Ishikawa (cell line): ENCODE results near the gene FBXW12.

Experiments
- CEBPB ChIP-seq: IDR thresholded peaks from 2 replicates; pipeline ENCODE4 v1.6.1; 2012
- CREB1 ChIP-seq: IDR thresholded peaks from 2 replicates; pipeline ENCODE4 v1.6.1; 2012; ENCODE audit warnings: low read depth
- EGR1 ChIP-seq: IDR thresholded peaks from 2 replicates; pipeline ENCODE4 v1.6.1; 2012
- EP300 ChIP-seq: IDR thresholded peaks from 2 replicates; pipeline ENCODE4 v1.6.1; 2012; ENCODE audit warnings: borderline replicate concordance
- FOXM1 ChIP-seq: IDR thresholded peaks from 2 replicates; pipeline ENCODE4 v1.6.1; 2012; ENCODE audit warnings: low read depth, borderline replicate concordance
- NFIC ChIP-seq: IDR thresholded peaks from 2 replicates; pipeline ENCODE4 v1.6.1; 2012
- RAD21 ChIP-seq: IDR thresholded peaks from 2 replicates; pipeline ENCODE4 v1.6.1; 2012; ENCODE audit warnings: low read depth
- REST ChIP-seq: IDR thresholded peaks from 2 replicates; pipeline ENCODE4 v1.6.1; 2012; ENCODE audit warnings: low read depth, mild to moderate bottlenecking
- TAF1 ChIP-seq: IDR thresholded peaks from 2 replicates; pipeline ENCODE4 v1.6.1; 2012; ENCODE audit warnings: low read depth, mild to moderate bottlenecking
- TCF12 ChIP-seq: IDR thresholded peaks from 2 replicates; pipeline ENCODE4 v1.6.1; 2012; ENCODE audit warnings: low read depth
- TEAD4 ChIP-seq: IDR thresholded peaks from 2 replicates; pipeline ENCODE4 v1.6.1; 2012
- USF1 ChIP-seq: IDR thresholded peaks from 2 replicates; pipeline ENCODE4 v1.6.1; 2012
- YY1 ChIP-seq: IDR thresholded peaks from 2 replicates; pipeline ENCODE4 v1.6.1; 2012; ENCODE audit warnings: low read depth
- ZBTB7A ChIP-seq: IDR thresholded peaks from 2 replicates; pipeline ENCODE4 v1.6.1; 2012; ENCODE audit warnings: low read depth
- TF ChIP-seq, protein P1 (sequence below): IDR thresholded peaks from 2 replicates; pipeline ENCODE4 v1.6.1; 2012

Gene FBXW12

GRCh38 chr3:48343432-48343831 lies 28.6 kb upstream of the FBXW12 start:
- TF ChIP-seq TEAD4: no peak
- no peak for TF ChIP-seq CEBPB
- no peak for TF ChIP-seq USF1
- no peak for TF ChIP-seq ZBTB7A
- no peak for TF ChIP-seq EP300
- TF ChIP-seq RAD21: no peak
- no peak for TF ChIP-seq TCF12
- TF ChIP-seq FOXM1: no peak
- no peak for TF ChIP-seq YY1
- TF ChIP-seq, protein P1, sequence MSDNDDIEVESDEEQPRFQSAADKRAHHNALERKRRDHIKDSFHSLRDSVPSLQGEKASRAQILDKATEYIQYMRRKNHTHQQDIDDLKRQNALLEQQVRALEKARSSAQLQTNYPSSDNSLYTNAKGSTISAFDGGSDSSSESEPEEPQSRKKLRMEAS: no peak
- TF ChIP-seq TAF1: no peak
- TF ChIP-seq REST: no peak
- TF ChIP-seq EGR1: no peak
- TF ChIP-seq NFIC: no peak
- TF ChIP-seq CREB1: no peak

GRCh38 chr3:48344867-48345507 lies 27.0 kb upstream of the FBXW12 start:
- TF ChIP-seq NFIC: no peak
- TF ChIP-seq, protein P1: no peak
- no peak for TF ChIP-seq CEBPB
- TF ChIP-seq EGR1: no peak
- TF ChIP-seq TEAD4: no peak
- no peak for TF ChIP-seq TAF1
- TF ChIP-seq FOXM1: no peak
- no peak for TF ChIP-seq REST
- TF ChIP-seq ZBTB7A: no peak
- TF ChIP-seq EP300: no peak
- no peak for TF ChIP-seq USF1
- TF ChIP-seq CREB1: no peak
- TF ChIP-seq YY1: no peak
- no peak for TF ChIP-seq RAD21
- TF ChIP-seq TCF12: no peak

DNA sequence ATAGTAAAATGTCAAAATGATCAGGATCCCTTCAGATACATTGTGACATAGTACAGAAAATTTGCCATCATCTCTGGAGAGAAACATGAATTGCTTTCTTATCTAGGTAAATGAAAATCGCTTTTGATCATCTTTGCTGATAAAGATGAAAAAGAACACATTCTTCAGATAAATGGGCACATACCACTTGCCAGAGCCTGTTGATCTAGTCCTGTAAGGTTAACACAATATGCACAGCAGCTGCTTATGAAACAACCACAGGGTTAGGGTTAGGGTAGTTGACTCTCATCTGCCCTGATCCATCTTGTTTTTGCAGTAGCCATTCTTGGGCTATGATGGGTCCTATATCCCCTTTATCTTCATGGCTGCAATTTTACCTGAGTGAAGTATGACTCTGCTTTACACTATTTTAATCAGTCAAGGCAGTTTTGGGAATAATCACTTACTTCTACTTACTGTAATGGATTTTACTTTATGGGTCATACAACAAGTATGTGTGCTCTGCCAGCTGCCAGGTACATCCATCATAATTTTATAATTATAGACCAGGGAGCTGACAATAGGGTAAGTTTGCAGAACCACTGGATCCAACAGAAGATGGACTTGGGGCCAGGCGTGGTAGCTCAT lies 26.0 kb upstream of the FBXW12 start:
- no peak for TF ChIP-seq EGR1

DNA sequence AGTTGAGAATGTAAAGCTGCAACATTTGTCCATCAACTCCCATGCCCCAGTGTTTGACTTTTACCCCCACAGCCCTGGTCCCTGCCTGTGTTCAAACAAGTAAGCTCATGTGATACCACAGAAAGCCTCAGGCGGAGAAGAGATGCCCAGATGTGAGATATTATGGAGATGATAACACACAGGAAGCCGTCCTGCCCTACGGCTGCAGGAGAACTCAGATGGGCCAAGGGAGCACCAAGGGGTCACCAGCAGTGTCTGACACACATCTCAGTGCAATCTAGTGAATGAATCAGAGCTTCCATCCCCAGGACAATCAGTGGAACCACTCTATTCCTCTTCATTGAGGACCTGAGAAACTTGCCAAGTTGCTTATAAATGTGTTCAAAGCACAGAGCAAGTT lies 24.5 kb upstream of the FBXW12 start:
- no peak for TF ChIP-seq ZBTB7A
- TF ChIP-seq YY1: no peak
- TF ChIP-seq, protein P1: no peak
- no peak for TF ChIP-seq TCF12
- TF ChIP-seq NFIC: no peak
- TF ChIP-seq TEAD4: no peak
- no peak for TF ChIP-seq EP300
- no peak for TF ChIP-seq FOXM1
- no peak for TF ChIP-seq REST
- TF ChIP-seq CREB1: no peak
- no peak for TF ChIP-seq CEBPB
- no peak for TF ChIP-seq RAD21
- TF ChIP-seq EGR1: no peak
- TF ChIP-seq USF1: no peak
- no peak for TF ChIP-seq TAF1
